IMR-90 (cell line): ENCODE results near the gene CDX2. TPM values are rescaled to one million over a fixed set of nuclear protein-coding genes. Genes with fewer than 3 reads are reported as not detected.

Source experiments
- ATAC-seq: fragments of 200-7000 bp; cut with Tn5 transposase; 2 replicates; pipeline ENCODE4 v1.9.1; 2020; ENCODE audit warnings: low read depth, mild to moderate bottlenecking, moderate library complexity
- BruUV-seq: library from RNA; stranded (reverse); fragments of 400-500 nt; replicated peaks from 2 replicates; lab custom pipeline; 2021; lab: Mats Ljungman, UMichigan
- CTCF ChIA-PET: fragments of 300-600 bp; formaldehyde crosslinking; extraction: SDS; loops from one replicate; lab custom pipeline; 2021; ENCODE audit warnings: antibody characterized with exemption; lab: Yijun Ruan, JAX
- POLR2A ChIA-PET: fragments of 300-600 bp; sonication (Branson Sonifier 250); formaldehyde crosslinking; loops from one replicate; lab custom pipeline; 2022; ENCODE audit warnings: antibody characterized with exemption; ENCODE audit not compliant: unreplicated experiment; lab: Charles Lee
- DNase-seq: peaks from one replicate; pipeline ENCODE4 v3.0.0; 2013
- H2AFZ ChIP-seq: replicated peaks from 2 replicates; pipeline ENCODE3; 2013; ENCODE audit warnings: low read length, mild to moderate bottlenecking; ENCODE audit not compliant: poor library complexity
- H2AK5ac ChIP-seq: 2 replicates; pipeline ENCODE4 v1.6.1; 2013; ENCODE audit warnings: low read depth, low read length, inconsistent platforms
- H2AK9ac ChIP-seq: replicated peaks from 2 replicates; pipeline ENCODE3; 2013; ENCODE audit warnings: mild to moderate bottlenecking, low read depth, low read length, moderate library complexity; ENCODE audit not compliant: poor library complexity
- H2BK120ac ChIP-seq: 2 replicates; pipeline ENCODE4 v1.6.1; 2013; ENCODE audit warnings: low read depth, low read length, inconsistent platforms
- H2BK15ac ChIP-seq: 3 replicates; pipeline ENCODE4 v1.6.1; 2013; ENCODE audit warnings: low read depth, low read length, inconsistent platforms
- H2BK20ac ChIP-seq: 2 replicates; pipeline ENCODE4 v1.6.1; 2013; ENCODE audit warnings: low read depth, mild to moderate bottlenecking, inconsistent platforms, low read length, moderate library complexity
- H2BK5ac ChIP-seq: 2 replicates; pipeline ENCODE4 v1.6.1; 2013; ENCODE audit warnings: mild to moderate bottlenecking, low read depth, low read length, inconsistent platforms; ENCODE audit not compliant: poor library complexity, severe bottlenecking
- H3K14ac ChIP-seq: replicated peaks from 2 replicates; pipeline ENCODE4 v1.6.1; 2013; ENCODE audit warnings: low read depth, low read length, inconsistent platforms
- H3K18ac ChIP-seq: 2 replicates; pipeline ENCODE4 v1.6.1; 2013; ENCODE audit warnings: low read depth, low read length, control low read depth
- H3K23ac ChIP-seq: 2 replicates; pipeline ENCODE4 v1.6.1; 2013; ENCODE audit warnings: low read depth, low read length, inconsistent platforms
- H3K27ac ChIP-seq: 2 replicates; pipeline ENCODE4 v1.5.1; 2013; ENCODE audit warnings: mild to moderate bottlenecking, control low read depth, low read length; ENCODE audit not compliant: insufficient read depth
- H3K27me3 ChIP-seq: 2 replicates; pipeline ENCODE4 v1.6.1; 2013; ENCODE audit warnings: low read length; ENCODE audit not compliant: control insufficient read depth, insufficient read depth
- H3K36me3 ChIP-seq: 2 replicates; pipeline ENCODE4 v1.6.1; 2013; ENCODE audit warnings: low read length, mixed read lengths; ENCODE audit not compliant: control insufficient read depth, insufficient read depth
- H3K4ac ChIP-seq: 2 replicates; pipeline ENCODE4 v1.6.1; 2013; ENCODE audit warnings: low read depth, low read length, inconsistent platforms
- H3K4me1 ChIP-seq: 2 replicates; pipeline ENCODE4 v1.6.1; 2013; ENCODE audit warnings: low read length, mixed read lengths; ENCODE audit not compliant: control insufficient read depth, insufficient read depth
- H3K4me2 ChIP-seq: 2 replicates; pipeline ENCODE4 v1.6.1; 2013; ENCODE audit warnings: low read depth, mild to moderate bottlenecking, control low read depth, low read length, moderate library complexity
- H3K4me3 ChIP-seq: 2 replicates; pipeline ENCODE4 v1.5.1; 2013; ENCODE audit warnings: low read depth, mild to moderate bottlenecking, control low read depth, low read length, moderate library complexity; ENCODE audit not compliant: insufficient read depth
- H3K56ac ChIP-seq: 2 replicates; pipeline ENCODE4 v1.6.1; 2013; ENCODE audit warnings: low read length, inconsistent platforms; ENCODE audit not compliant: insufficient read depth; ENCODE audit errors: extremely low read depth
- H3K79me1 ChIP-seq, 2 experiments: 2 replicates each; pipeline ENCODE4 v1.6.1; 2013; ENCODE audit warnings: low read length in 2 of 2, inconsistent platforms in 1 of 2, low read depth in 1 of 2
- H3K9ac ChIP-seq: 2 replicates; pipeline ENCODE4 v1.6.1; 2013; ENCODE audit warnings: low read depth, low read length, control low read depth
- H3K9me1 ChIP-seq: 2 replicates; pipeline ENCODE4 v1.6.1; 2013; ENCODE audit warnings: low read length, inconsistent platforms; ENCODE audit not compliant: insufficient read depth
- H3K9me3 ChIP-seq: 2 replicates; pipeline ENCODE4 v1.6.1; 2013; ENCODE audit warnings: low read length; ENCODE audit not compliant: control insufficient read depth, insufficient read depth
- H4K20me1 ChIP-seq: 2 replicates; pipeline ENCODE4 v1.6.1; 2013; ENCODE audit warnings: low read length, inconsistent platforms; ENCODE audit not compliant: insufficient read depth
- H4K5ac ChIP-seq: 2 replicates; pipeline ENCODE4 v1.6.1; 2013; ENCODE audit warnings: mild to moderate bottlenecking, low read depth, low read length, control low read depth
- H4K8ac ChIP-seq, 2 experiments: 2 replicates each; pipeline ENCODE4 v1.6.1; 2013; ENCODE audit warnings: low read depth in 2 of 2, low read length in 2 of 2, control low read depth in 1 of 2, inconsistent platforms in 1 of 2
- H4K91ac ChIP-seq: 2 replicates; pipeline ENCODE4 v1.6.1; 2013; ENCODE audit warnings: low read depth, low read length, inconsistent platforms; ENCODE audit not compliant: insufficient read depth
- MAFK ChIP-seq: IDR thresholded peaks from 2 replicates; pipeline ENCODE4 v1.6.1; 2012; ENCODE audit warnings: low read depth, low read length, improper control_type of control experiment
- WGBS, 2 experiments: methylation state at CpG; one replicate each; pipeline versions ENCODE4 v1.1.5 to v1.1.7; 2013; ENCODE audit warnings: missing lambda C conversion rate in 2 of 2; ENCODE audit not compliant: insufficient read length in 1 of 2; ENCODE audit errors: extremely low coverage in 2 of 2; 5-methylcytosine and 5-hydroxymethylcytosine counted together
- dilution Hi-C: fragments of 300-500 bp; cut with HindIII; formaldehyde crosslinking; loops from one replicate; pipeline ENCODE4 v1.14.3; 2018; ENCODE audit warnings: low sequenced_read_pairs; ENCODE audit not compliant: unreplicated experiment
- in situ Hi-C: fragments of 300-500 bp; cut with MboI; formaldehyde crosslinking; loops from 3 replicates; pipeline ENCODE4 v1.14.3; 2019; ENCODE audit warnings: low sequenced_read_pairs, inconsistent platforms, mixed read lengths
- intact Hi-C: fragments of 100-400 bp; cut with micrococcal nuclease; formaldehyde crosslinking; loops from 2 replicates; pipeline ENCODE4 v1.10.0; 2022
- polyA plus RNA-seq, 3 experiments: library from polyadenylated mRNA; depleted of rRNA; stranded (reverse); fragments of >200 nt; gene quantifications; 2 replicates each; pipeline ENCODE4 v1.2.3, GENCODE V29; 2012; ENCODE audit warnings: low replicate concordance in 1 of 3
- total RNA-seq: library from RNA; depleted of rRNA; stranded (reverse); fragments of >200 nt; gene quantifications from 2 replicates; pipeline ENCODE4 v1.2.3, GENCODE V29; 2012

The CDX2 gene
- total and polyA plus RNA-seq, 2 of the 4 experiments (the other 2 are of a cell fraction): not detected

- H2AK5ac ChIP-seq: no peak overlapping the region
- peaks cover 96% of the 10 kb centered on the region for H3K27me3 ChIP-seq
- no peak overlapping the region for H3K4me2 ChIP-seq
- no peak overlapping the region for H4K91ac ChIP-seq
- no peak overlapping the region for H3K4me3 ChIP-seq
- no peak overlapping the region for H4K5ac ChIP-seq
- no peaks in the 10 kb centered on the region for H3K9me1 ChIP-seq
- H4K8ac ChIP-seq: no peak overlapping the region
- TF ChIP-seq MAFK: no peak
- H3K23ac ChIP-seq: no peak overlapping the region
- ATAC-seq (no peak), DNase-seq (no peak)
- no peaks in the 10 kb centered on the region for H3K79me1 ChIP-seq
- in situ Hi-C loops: no loop called here
- intact Hi-C loops: no loop called here
- H4K20me1 ChIP-seq: peaks cover 4% of the 10 kb centered on the region; the same call in 1 of the 2 replicates
- no peak overlapping the region for H2AFZ ChIP-seq
- no peak overlapping the region for H3K14ac ChIP-seq
- dilution Hi-C loops: no loop called here
- H2AK9ac ChIP-seq: no peak overlapping the region
- H3K18ac ChIP-seq: no peak overlapping the region
- H3K36me3 ChIP-seq: no peaks in the 10 kb centered on the region
- no peak overlapping the region for H2BK120ac ChIP-seq
- no peaks in the 10 kb centered on the region; the same call in 1 of the 2 replicates for H3K9me3 ChIP-seq
- POLR2A ChIA-PET: no interaction called here
- no peak overlapping the region for H2BK5ac ChIP-seq
- no peak overlapping the region for H3K27ac ChIP-seq
- CTCF ChIA-PET: no interaction called here
- BruUV-seq: no TSS peak
- no peak overlapping the region for H2BK20ac ChIP-seq
- no peak overlapping the region for H3K9ac ChIP-seq
- H3K56ac ChIP-seq: no peak overlapping the region
- no peak overlapping the region for H2BK15ac ChIP-seq
- H3K4me1 ChIP-seq: peaks cover 3% of the 10 kb centered on the region; the same call in 1 of the 2 replicates
- no CpG with 5 or more reads among the region's 3 CpGs for whole genome bisulfite sequencing, 2 experiments
- no peak overlapping the region for H3K4ac ChIP-seq
Measured at GRCh38 chr13:27963491-27963890, 5.6 kb downstream of the CDX2 start.
